ENCODE results near the gene GPRC5D. TPM values are rescaled to one million over a fixed set of nuclear protein-coding genes. Genes with fewer than 3 reads are reported as not detected.

Gene GPRC5D
- total and polyA plus RNA-seq, 8 donors, result 0.69 to 1.7 (median 0.84) TPM; not detected in 2

- TF ChIP-seq, protein P1, sequence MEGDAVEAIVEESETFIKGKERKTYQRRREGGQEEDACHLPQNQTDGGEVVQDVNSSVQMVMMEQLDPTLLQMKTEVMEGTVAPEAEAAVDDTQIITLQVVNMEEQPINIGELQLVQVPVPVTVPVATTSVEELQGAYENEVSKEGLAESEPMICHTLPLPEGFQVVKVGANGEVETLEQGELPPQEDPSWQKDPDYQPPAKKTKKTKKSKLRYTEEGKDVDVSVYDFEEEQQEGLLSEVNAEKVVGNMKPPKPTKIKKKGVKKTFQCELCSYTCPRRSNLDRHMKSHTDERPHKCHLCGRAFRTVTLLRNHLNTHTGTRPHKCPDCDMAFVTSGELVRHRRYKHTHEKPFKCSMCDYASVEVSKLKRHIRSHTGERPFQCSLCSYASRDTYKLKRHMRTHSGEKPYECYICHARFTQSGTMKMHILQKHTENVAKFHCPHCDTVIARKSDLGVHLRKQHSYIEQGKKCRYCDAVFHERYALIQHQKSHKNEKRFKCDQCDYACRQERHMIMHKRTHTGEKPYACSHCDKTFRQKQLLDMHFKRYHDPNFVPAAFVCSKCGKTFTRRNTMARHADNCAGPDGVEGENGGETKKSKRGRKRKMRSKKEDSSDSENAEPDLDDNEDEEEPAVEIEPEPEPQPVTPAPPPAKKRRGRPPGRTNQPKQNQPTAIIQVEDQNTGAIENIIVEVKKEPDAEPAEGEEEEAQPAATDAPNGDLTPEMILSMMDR (IDR thresholded peaks at IDR 0.05), result no peak
- Histone ChIP-seq H3K27me3 (peaks cover 0 to 48% of the 10 kb centered on the region in 2 donors), H3K9me3 (no peaks in the 10 kb centered on the region), H3K4me3 (peak overlapping the region; percentile 42 to 49), H3K27ac (peak overlapping the region; percentile 64 to 84), H3K36me3 (no peaks in the 10 kb centered on the region), H3K4me1 (peaks cover 0 to 24% of the 10 kb centered on the region in 2 donors)
- intact Hi-C loops (cut with DNase I), result no loop called here
- ATAC-seq, result peak; percentile 37
- DNase-seq, result peak in 3 of 4 donors; percentile 61 to 81 (median 68)
Observed at GRCh38 chr12:12892681-12893141, 59.3 kb downstream of the GPRC5D start.

GRCh38 chr12:12891881-12892355, 60.1 kb downstream of the GPRC5D start:
- DNase-seq (no peak), ATAC-seq (no peak)
- intact Hi-C loops (cut with DNase I), result no loop called here

GRCh38 chr12:12891080-12891880, 60.7 kb downstream of the GPRC5D start, which contains the start of gene GPRC5A:
GPRC5A (plus strand) TSS chr12:12891562; CDS start chr12:12908250, 16,688 bp downstream.
- DNase-seq (peak; percentile 84 to 93 (median 90)), ATAC-seq (peak; percentile 85)
- H3K27me3 ChIP-seq, result peaks cover 0 to 47% of the 10 kb centered on the region in 2 donors
- H3K27ac ChIP-seq, result peak within 1 kb of the TSS; percentile 76 to 90
- intact Hi-C loops (cut with DNase I), result no loop called here
- TF ChIP-seq, protein P1 (IDR thresholded peaks at IDR 0.05), result no peak
- H3K9me3 ChIP-seq, result no peaks in the 10 kb centered on the region
- peaks cover 0 to 24% of the 10 kb centered on the region in 2 donors for H3K4me1 ChIP-seq
- H3K36me3 ChIP-seq, result no peaks in the 10 kb centered on the region
- H3K4me3 ChIP-seq, result peak within 1 kb of the TSS; percentile 42 to 49

More at GRCh38 chr12:12891881-12892355, 60.1 kb downstream of the GPRC5D start:
- Histone ChIP-seq H3K9me3 (no peaks in the 10 kb centered on the region), H3K27ac (peak overlapping the region; percentile 64 to 84), H3K36me3 (no peaks in the 10 kb centered on the region), H3K4me1 (peaks cover 0 to 24% of the 10 kb centered on the region in 2 donors), H3K27me3 (peaks cover 0 to 48% of the 10 kb centered on the region in 2 donors), H3K4me3 (peak overlapping the region; percentile 42 to 49)
- TF ChIP-seq, protein P1 (IDR thresholded peaks at IDR 0.05), result no peak

Other genes with a start within 250 kb of the GPRC5D start
- gene CDKN1B, start 234.8 kb downstream of the GPRC5D start, total RNA-seq, result 10 to 100 TPM; 36.8 to 43.1 TPM
- 10 to 100 TPM; 62.4 to 73.6 (median 66.7) TPM for gene CDKN1B, start 234.8 kb downstream of the GPRC5D start, polyA plus RNA-seq (ENCODE audit: insufficient read length in 6 of 6)
- 1 to 10 TPM; 7.3 to 8.9 TPM for gene APOLD1, start 166.5 kb downstream of the GPRC5D start, total RNA-seq
- gene APOLD1, start 166.5 kb downstream of the GPRC5D start, polyA plus RNA-seq (ENCODE audit: insufficient read length in 6 of 6), result 10 to 100 TPM in 4 of 6 donors, 1 to 10 TPM in 2; 7.5 to 14.1 (median 11.3) TPM
- gene DDX47, start 138.8 kb downstream of the GPRC5D start, total RNA-seq, result 10 to 100 TPM; 44.0 to 48.6 TPM
- 10 to 100 TPM; 70.9 to 86.7 (median 76.0) TPM for gene DDX47, start 138.8 kb downstream of the GPRC5D start, polyA plus RNA-seq (ENCODE audit: insufficient read length in 6 of 6)
- 1,000 to 10,000 TPM in 1 of 2 donors, 100 to 1,000 TPM in 1; 478 to 1,562 TPM for gene GPRC5A, start 60.6 kb downstream of the GPRC5D start, total RNA-seq
- 10 to 100 TPM in 5 of 6 donors, 1 to 10 TPM in 1; 9.6 to 23.2 (median 15.7) TPM for gene GPRC5A, start 60.6 kb downstream of the GPRC5D start, polyA plus RNA-seq (ENCODE audit: insufficient read length in 6 of 6)
- 10 to 100 TPM; 79.5 to 81.1 TPM for gene HEBP1, start 48.1 kb upstream of the GPRC5D start, total RNA-seq
- 10 to 100 TPM; 58.9 to 75.8 (median 64.6) TPM for gene HEBP1, start 48.1 kb upstream of the GPRC5D start, polyA plus RNA-seq (ENCODE audit: insufficient read length in 6 of 6)
- gene FAM234B, start 92.2 kb upstream of the GPRC5D start, total RNA-seq, result 10 to 100 TPM in 1 of 2 donors, 1 to 10 TPM in 1; 8.3 to 11.0 TPM
- 1 to 10 TPM; 7.3 to 9.4 (median 8.9) TPM for gene FAM234B, start 92.2 kb upstream of the GPRC5D start, polyA plus RNA-seq (ENCODE audit: insufficient read length in 6 of 6)
- under 1 TPM in 1 of 2 donors, not detected in 1; 0.26 TPM for gene GSG1, start 151.5 kb upstream of the GPRC5D start, total RNA-seq
- gene GSG1, start 151.5 kb upstream of the GPRC5D start, polyA plus RNA-seq (ENCODE audit: insufficient read length in 6 of 6), result under 1 TPM; 0.48 to 0.75 (median 0.61) TPM
- gene EMP1, start 244.6 kb upstream of the GPRC5D start, total RNA-seq, result 100 to 1,000 TPM; 276 to 369 TPM
- gene EMP1, start 244.6 kb upstream of the GPRC5D start, polyA plus RNA-seq (ENCODE audit: insufficient read length in 6 of 6), result 100 to 1,000 TPM in 5 of 6 donors, 10 to 100 TPM in 1; 79.3 to 140 (median 122) TPM

All from left lung (tissue), 10 donors.